OCI-LY7 (cell line): ENCODE data around the gene WNT11. TPM values are rescaled to one million over a fixed set of nuclear protein-coding genes. Genes with fewer than 3 reads are reported as not detected.

Source experiments
- BruUV-seq: library from RNA; stranded (reverse); fragments of 400-500 nt; replicated peaks from 2 replicates; lab custom pipeline; 2021; lab: Mats Ljungman, UMichigan
- CTCF ChIA-PET: fragments of 300-600 bp; sonication (Branson Sonifier 250); formaldehyde crosslinking; loops from one replicate; lab custom pipeline; 2022; ENCODE audit warnings: antibody characterized with exemption; ENCODE audit not compliant: unreplicated experiment; lab: Charles Lee
- POLR2A ChIA-PET: fragments of 300-600 bp; sonication (Branson Sonifier 250); formaldehyde crosslinking; loops from one replicate; lab custom pipeline; 2022; ENCODE audit warnings: antibody characterized with exemption; lab: Charles Lee
- DNase-seq: peaks from one replicate; pipeline ENCODE4 v3.0.0-alpha.2; 2015; ENCODE audit warnings: low spot score
- H2AFZ ChIP-seq: fragments of 200-600 bp; sonication (generic), shearing (Covaris generic); 2 replicates; pipeline ENCODE4 v1.6.1; 2014; ENCODE audit warnings: mild to moderate bottlenecking, antibody characterized with exemption, low read length, moderate library complexity
- H3K27ac ChIP-seq: fragments of 200-600 bp; sonication (generic); 2 replicates; pipeline ENCODE4 v1.5.1; 2014; ENCODE audit warnings: mixed run types, low read depth, mild to moderate bottlenecking, moderate library complexity, low read length, inconsistent platforms; ENCODE audit not compliant: poor library complexity, severe bottlenecking
- H3K36me3 ChIP-seq: fragments of 200-600 bp; sonication (generic); 2 replicates; pipeline ENCODE4 v1.6.1; 2014; ENCODE audit warnings: mild to moderate bottlenecking, antibody characterized with exemption, low read length, moderate library complexity, mixed read lengths; ENCODE audit not compliant: insufficient read depth
- H3K4me1 ChIP-seq: fragments of 200-600 bp; sonication (generic); 2 replicates; pipeline ENCODE4 v1.5.1; 2014; ENCODE audit warnings: mild to moderate bottlenecking, low read length; ENCODE audit not compliant: insufficient read depth, poor library complexity, severe bottlenecking
- H3K4me2 ChIP-seq: fragments of 200-600 bp; sonication (generic); 2 replicates; pipeline ENCODE4 v1.6.1; 2014; ENCODE audit warnings: mild to moderate bottlenecking, low read length
- H3K4me3 ChIP-seq: fragments of 200-600 bp; sonication (generic); 2 replicates; pipeline ENCODE4 v1.5.1; 2014; ENCODE audit warnings: mild to moderate bottlenecking, low read depth, low read length; ENCODE audit not compliant: poor library complexity, severe bottlenecking
- H3K79me2 ChIP-seq: fragments of 200-600 bp; sonication (generic); 2 replicates; pipeline ENCODE4 v1.6.1; 2016; ENCODE audit warnings: low read depth, mild to moderate bottlenecking, low read length, moderate library complexity, mixed read lengths; ENCODE audit not compliant: insufficient read depth
- H3K9me2 ChIP-seq: fragments of 200-600 bp; sonication (generic); 2 replicates; pipeline ENCODE4 v1.6.1; 2016; ENCODE audit warnings: mild to moderate bottlenecking, low read length, mixed read lengths; ENCODE audit not compliant: insufficient read depth
- H3K9me3 ChIP-seq: fragments of 200-600 bp; sonication (generic); 2 replicates; pipeline ENCODE4 v1.6.1; 2014; ENCODE audit warnings: mild to moderate bottlenecking, mixed run types, low read length, mixed read lengths
- H4K20me1 ChIP-seq: fragments of 200-600 bp; sonication (generic); 2 replicates; pipeline ENCODE4 v1.6.1; 2014; ENCODE audit warnings: mild to moderate bottlenecking, antibody characterized with exemption, low read length, moderate library complexity, mixed read lengths; ENCODE audit not compliant: insufficient read depth
- EZH2phosphoT487 ChIP-seq: fragments of 200-600 bp; sonication (generic); IDR thresholded peaks from 2 replicates; pipeline ENCODE4 v1.6.1; 2018; ENCODE audit warnings: low read depth, borderline replicate concordance, mild to moderate bottlenecking, mixed run types, antibody characterized with exemption, low read length, moderate library complexity, mixed read lengths
- intact Hi-C: fragments of 100-400 bp; cut with micrococcal nuclease; formaldehyde crosslinking; loops from one replicate; pipeline ENCODE4 v1.10.0; 2022; ENCODE audit not compliant: unreplicated experiment
- total RNA-seq, 2 experiments: library from RNA; depleted of rRNA in 1 of 2; stranded (reverse); fragments of >200 nt in 1 of 2; shearing (Covaris generic) in 1 of 2; gene quantifications; 2 replicates each; pipeline ENCODE4 v1.2.3, GENCODE V29; 2014 to 2022
- TF ChIP-seq, protein P1 (sequence below): fragments of 200-600 bp; sonication (generic); conservative IDR thresholded peaks from 2 replicates; pipeline ENCODE4 v1.5.1; 2014; ENCODE audit warnings: mild to moderate bottlenecking, antibody characterized with exemption, low read length, moderate library complexity, mixed read lengths

WNT11 gene
- total RNA-seq, 2 experiments from 2014 or later = not detected

DNA sequence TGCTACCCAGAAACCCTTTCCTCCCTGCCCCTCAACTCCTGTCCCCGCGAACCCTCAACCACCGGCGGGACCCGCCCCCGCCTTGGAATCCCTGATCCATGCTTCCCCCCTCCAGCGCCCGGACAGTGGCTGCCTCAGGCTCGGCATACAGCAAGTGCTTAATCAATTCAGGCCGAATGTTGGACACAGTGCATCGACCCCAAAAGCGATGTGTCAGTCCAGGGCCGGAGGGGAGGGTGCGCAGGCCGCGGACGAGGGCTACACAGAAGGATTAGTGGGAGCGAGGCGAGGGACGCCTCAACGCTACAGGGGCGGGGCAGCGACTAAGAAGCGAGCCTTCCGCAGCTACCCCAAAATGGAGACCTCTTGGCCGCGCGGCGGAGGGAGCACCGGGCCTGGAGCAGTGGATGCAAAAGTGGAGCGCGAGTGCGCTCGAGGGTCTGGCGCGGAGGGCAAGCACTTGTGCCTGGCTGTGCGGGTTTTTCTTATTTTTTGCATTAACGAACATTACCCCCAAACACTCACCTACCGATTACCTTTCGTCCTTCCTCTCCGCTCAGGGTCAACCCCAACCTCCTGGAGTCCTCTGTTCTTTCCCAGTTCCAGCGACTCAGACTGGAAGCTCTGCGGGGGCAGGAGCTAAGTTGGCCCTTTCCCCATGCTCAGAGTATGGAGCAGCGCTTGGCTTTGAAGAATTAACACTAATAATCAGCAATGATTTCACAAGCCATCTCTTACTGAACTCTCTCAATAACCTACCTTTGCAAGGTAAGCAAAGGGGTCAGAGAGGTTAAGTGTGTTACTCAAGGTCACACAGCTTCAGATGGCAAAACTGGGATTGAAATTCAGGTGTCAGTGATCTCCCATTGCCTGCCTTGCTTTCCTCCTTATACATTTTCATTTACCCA is 30.0 kb upstream of the WNT11 start:
- ChIA-PET POLR2A (interaction anchor here (0.6 kb wide), 1 partner anchor 22 kb away, joined by 3 read pairs; no protein-coding TSS in a partner anchor), CTCF (no interaction called here)
- Histone ChIP-seq H3K27ac (no peak overlapping the region), H3K9me3 (no peaks in the 10 kb centered on the region), H4K20me1 (no peaks in the 10 kb centered on the region), H3K9me2 (no peaks in the 10 kb centered on the region), H3K4me2 (peak overlapping the region; percentile 98), H3K4me3 (peak overlapping the region; percentile 79), H2AFZ (peak overlapping the region; percentile 73; the same call in 1 of the 2 replicates), H3K79me2 (no peaks in the 10 kb centered on the region), H3K36me3 (no peaks in the 10 kb centered on the region), H3K4me1 (peaks cover 33% of the 10 kb centered on the region)
- TF ChIP-seq, protein P1, sequence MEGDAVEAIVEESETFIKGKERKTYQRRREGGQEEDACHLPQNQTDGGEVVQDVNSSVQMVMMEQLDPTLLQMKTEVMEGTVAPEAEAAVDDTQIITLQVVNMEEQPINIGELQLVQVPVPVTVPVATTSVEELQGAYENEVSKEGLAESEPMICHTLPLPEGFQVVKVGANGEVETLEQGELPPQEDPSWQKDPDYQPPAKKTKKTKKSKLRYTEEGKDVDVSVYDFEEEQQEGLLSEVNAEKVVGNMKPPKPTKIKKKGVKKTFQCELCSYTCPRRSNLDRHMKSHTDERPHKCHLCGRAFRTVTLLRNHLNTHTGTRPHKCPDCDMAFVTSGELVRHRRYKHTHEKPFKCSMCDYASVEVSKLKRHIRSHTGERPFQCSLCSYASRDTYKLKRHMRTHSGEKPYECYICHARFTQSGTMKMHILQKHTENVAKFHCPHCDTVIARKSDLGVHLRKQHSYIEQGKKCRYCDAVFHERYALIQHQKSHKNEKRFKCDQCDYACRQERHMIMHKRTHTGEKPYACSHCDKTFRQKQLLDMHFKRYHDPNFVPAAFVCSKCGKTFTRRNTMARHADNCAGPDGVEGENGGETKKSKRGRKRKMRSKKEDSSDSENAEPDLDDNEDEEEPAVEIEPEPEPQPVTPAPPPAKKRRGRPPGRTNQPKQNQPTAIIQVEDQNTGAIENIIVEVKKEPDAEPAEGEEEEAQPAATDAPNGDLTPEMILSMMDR = no peak
- TF ChIP-seq EZH2phosphoT487 = no peak
- no TSS peak for BruUV-seq
- DNase-seq = no peak
- intact Hi-C loops = no loop called here

DNA sequence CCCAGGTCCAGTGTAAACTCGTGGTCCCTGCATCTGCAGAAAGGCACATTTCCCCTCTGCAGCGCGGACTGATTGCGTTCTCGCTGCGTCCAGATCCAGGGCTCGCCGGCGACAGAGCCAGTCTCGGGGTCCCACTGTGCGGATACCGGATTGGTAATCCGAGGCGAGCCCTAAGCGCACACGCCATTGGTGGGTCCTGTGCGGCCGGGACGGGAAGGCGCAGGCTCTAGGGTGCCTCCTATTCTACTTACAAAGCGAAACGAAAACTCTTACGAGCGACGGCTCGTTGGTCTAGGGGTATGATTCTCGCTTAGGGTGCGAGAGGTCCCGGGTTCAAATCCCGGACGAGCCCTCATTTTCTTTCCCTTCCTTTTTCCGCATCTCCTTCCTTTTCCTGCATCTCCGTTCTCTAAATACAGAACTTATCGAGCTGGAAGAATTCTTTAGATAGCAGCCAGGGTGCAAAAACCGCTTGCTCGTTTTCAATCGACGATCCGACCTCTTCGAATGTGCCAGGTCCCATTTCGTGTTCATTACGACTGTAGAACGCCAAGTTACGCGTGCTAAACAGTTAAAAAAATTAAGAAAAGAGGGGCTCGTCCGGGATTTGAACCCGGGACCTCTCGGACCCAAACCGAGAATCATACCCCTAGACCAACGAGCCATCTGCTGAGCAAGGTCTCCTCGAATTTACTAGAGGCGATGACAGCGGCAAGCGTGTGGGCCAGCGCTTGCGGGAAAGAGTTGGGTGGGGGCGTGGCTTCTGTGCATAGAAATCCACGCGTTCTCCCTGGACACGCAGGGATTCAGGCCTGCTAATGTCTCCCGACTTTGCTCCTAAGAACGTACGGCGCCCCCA is 29.2 kb upstream of the WNT11 start:
- Histone ChIP-seq H3K79me2 (no peaks in the 10 kb centered on the region), H2AFZ (peak overlapping the region; percentile 92), H3K4me1 (peaks cover 33% of the 10 kb centered on the region), H3K9me2 (no peaks in the 10 kb centered on the region), H4K20me1 (no peaks in the 10 kb centered on the region), H3K36me3 (no peaks in the 10 kb centered on the region), H3K4me3 (peak overlapping the region; percentile 79), H3K27ac (peak overlapping the region; percentile 69), H3K4me2 (peak overlapping the region; percentile 98), H3K9me3 (no peaks in the 10 kb centered on the region)
- TF ChIP-seq EZH2phosphoT487 = no peak
- TF ChIP-seq, protein P1 = no peak
- intact Hi-C loops = loop anchor here (1.0 kb wide), 4 partner anchors 145 to 625 kb away; partner anchors contain the start of gene ACER3
- POLR2A ChIA-PET = interaction anchor here (0.7 to 1.4 kb wide), 3 partner anchors 9 to 505 kb away, joined by 3 read pairs; no protein-coding TSS in a partner anchor
- no TSS peak for BruUV-seq
- peak; percentile 94 for DNase-seq
- CTCF ChIA-PET = no interaction called here
